ENCODE results near the gene ABLIM2.

ABLIM2 gene

DNA sequence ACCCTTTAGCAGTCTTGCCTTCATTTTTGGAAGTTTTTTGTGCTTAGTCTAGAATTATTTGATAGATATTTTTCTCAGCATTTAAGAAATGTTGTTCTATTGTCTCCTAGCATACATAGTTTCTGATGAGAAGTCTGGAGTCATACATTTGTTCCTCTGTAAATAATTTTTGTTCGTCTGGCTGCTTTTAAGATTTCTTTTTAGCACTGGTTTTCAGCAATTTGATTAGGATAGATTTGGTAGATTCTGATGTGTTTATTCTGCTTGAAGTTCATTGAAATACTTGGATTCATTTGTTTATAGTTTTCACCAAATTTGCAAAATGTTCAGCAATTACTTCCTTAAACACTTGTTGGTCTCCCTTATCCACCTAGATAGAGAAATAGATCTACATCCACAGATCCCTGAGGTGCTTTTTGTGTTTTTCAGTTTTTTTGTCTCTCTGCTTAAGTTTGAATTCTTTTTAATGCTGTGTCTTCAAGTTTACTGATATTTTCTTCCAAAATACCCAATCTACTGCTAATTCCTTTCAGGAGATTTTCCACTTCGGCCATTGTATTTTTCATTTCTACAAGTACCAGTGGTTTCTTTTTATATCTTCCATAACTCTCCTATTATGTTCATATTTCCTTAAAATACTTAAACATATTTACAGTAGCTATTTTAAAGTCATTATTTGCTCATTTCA is 64.9 kb downstream of the ABLIM2 start:
- TF ChIP-seq, protein P1, sequence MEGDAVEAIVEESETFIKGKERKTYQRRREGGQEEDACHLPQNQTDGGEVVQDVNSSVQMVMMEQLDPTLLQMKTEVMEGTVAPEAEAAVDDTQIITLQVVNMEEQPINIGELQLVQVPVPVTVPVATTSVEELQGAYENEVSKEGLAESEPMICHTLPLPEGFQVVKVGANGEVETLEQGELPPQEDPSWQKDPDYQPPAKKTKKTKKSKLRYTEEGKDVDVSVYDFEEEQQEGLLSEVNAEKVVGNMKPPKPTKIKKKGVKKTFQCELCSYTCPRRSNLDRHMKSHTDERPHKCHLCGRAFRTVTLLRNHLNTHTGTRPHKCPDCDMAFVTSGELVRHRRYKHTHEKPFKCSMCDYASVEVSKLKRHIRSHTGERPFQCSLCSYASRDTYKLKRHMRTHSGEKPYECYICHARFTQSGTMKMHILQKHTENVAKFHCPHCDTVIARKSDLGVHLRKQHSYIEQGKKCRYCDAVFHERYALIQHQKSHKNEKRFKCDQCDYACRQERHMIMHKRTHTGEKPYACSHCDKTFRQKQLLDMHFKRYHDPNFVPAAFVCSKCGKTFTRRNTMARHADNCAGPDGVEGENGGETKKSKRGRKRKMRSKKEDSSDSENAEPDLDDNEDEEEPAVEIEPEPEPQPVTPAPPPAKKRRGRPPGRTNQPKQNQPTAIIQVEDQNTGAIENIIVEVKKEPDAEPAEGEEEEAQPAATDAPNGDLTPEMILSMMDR (IDR thresholded peaks at IDR 0.05), result no peak

- TF ChIP-seq, protein P1 (IDR thresholded peaks at IDR 0.05), result no peak
Measured at GRCh38 chr4:8092282-8092681, 66.3 kb downstream of the ABLIM2 start.

GRCh38 chr4:8090744-8091301 is 67.8 kb downstream of the ABLIM2 start:
- TF ChIP-seq, protein P1 (IDR thresholded peaks at IDR 0.05), result no peak

- TF ChIP-seq, protein P1 (IDR thresholded peaks at IDR 0.05), result no peak
Measured at GRCh38 chr4:8090312-8090711, 68.3 kb downstream of the ABLIM2 start.

- TF ChIP-seq, protein P1 (IDR thresholded peaks at IDR 0.05), result no peak
Measured at GRCh38 chr4:8089862-8090261, 68.8 kb downstream of the ABLIM2 start.

DNA sequence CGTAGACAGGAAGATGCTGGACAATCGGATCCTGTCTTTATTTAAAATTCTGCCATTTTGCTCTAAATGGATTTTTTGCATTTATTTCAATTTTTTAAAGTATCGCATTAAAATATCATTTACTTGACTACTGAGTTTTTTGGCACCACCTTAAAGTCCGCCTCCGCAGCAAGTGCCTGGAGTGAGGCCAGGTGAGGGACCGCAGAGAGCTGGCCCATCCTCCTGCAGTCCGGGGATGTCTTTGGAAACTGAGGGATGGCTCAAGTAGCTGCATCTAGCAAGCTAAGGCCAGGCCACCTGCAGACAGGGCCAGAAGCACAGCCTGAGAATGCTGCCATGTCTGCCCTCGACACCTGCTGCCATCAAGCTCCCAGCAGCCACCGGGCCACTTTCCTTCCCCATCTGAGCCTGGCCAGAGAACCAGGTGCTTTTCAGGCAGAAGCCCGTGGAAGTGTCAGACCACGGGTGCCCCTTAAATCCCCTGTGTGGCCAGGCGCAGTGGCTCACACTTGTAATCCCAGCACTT is 69.6 kb downstream of the ABLIM2 start:
- TF ChIP-seq, protein P1 (IDR thresholded peaks at IDR 0.05), result no peak

DNA sequence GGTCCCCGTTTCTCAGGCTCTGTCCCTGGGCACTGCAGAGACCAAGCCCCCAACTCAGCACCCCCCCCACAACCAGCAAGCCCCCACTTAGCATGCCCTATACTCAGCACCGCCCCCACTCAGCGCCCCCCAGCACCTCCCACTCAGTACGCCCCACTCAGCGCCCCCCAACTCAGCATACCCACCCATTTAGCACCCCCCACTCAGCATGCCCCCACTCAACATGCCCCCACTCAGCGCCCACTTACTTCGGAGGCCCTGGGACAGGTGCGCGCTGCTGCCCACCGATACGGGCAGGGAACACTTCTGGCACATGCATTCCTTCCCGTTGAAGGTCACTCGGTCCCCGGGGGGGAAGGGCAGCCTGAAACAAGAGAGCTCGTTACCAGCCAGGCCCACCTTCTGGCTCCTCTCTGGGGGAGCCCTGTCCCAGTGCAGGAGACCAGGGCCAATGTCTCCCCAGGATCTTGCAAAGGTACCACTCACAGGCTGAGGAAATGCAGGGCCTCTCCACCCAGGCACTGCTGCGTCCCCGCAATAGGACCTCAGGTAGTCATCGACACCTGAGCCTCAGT is 70.6 kb downstream of the ABLIM2 start:
- TF ChIP-seq, protein P1 (IDR thresholded peaks at IDR 0.05), result no peak
